ENCODE measurements around the gene VIL1. TPM values are rescaled to one million over a fixed set of nuclear protein-coding genes. Genes with fewer than 3 reads are reported as not detected.
A peak's percentile ranks its signal among the peaks of the same experiment; 100 is the strongest.

The VIL1 gene
- total RNA-seq, 1 experiment from 2014 or later: 0.49 TPM

DNA sequence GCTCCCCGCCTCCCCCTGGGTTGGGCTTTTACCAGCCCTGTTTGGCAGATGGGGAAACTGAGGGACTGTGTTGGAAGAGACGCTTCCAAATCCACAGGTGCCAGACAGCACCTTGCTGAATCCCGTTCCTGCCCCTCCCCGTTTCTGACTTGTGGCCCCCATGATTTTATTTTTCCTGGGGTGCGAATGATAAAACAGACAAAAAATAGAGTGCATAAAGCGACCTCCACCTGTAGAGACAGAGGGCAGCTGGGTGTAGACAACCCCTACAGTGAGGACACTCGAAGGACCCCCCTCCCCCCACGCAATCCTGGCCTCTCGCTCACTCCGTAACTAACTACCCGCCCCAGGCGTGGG, 21.5 kb upstream of the VIL1 start:
- Histone ChIP-seq H3K79me2 (ENCODE audit: insufficient read depth, low read length) (peaks cover 36% of the 10 kb centered on the region), H3K36me3 (ENCODE audit: control insufficient read depth in 1 of 2, insufficient read depth in 2 of 2, low read length in 2 of 2) (peaks cover under 1 to 8% of the 10 kb centered on the region in 2 experiments; a peak in 2 of 4 replicates), H3K27ac (ENCODE audit: low read depth, low read length) (peak overlapping the region; percentile 99), H2AFZ (ENCODE audit: low read depth, low read length, poor library complexity, severe bottlenecking) (no peak overlapping the region), H3K9ac (ENCODE audit: low read length) (peak overlapping the region; percentile 92), H3K9me2 (ENCODE audit: insufficient read depth) (no peaks in the 10 kb centered on the region), H3K9me3 (ENCODE audit: control insufficient read depth in 1 of 2, insufficient read depth in 1 of 2, low read depth in 1 of 2, low read length in 2 of 2) (no peaks in the 10 kb centered on the region), H3K4me1 (ENCODE audit: control insufficient read depth in 1 of 2, insufficient read depth in 2 of 2, low read length in 2 of 2) (peaks cover 28 to 62% of the 10 kb centered on the region in 2 experiments), H3K4me2 (ENCODE audit: low read length) (peak overlapping the region; percentile 90), H3K4me3 (replicated peaks in 1 of 2; ENCODE audit: low read depth in 1 of 2, low read length in 2 of 2) (peak overlapping the region; percentile 63 to 85), H3K27me3 (ENCODE audit: insufficient read depth, low read length) (no peaks in the 10 kb centered on the region), H4K20me1 (ENCODE audit: insufficient read depth) (no peaks in the 10 kb centered on the region)
- intact Hi-C loops (cut with micrococcal nuclease): loop anchor here (2.0 kb wide), 1 partner anchor 105 kb away; the partner anchor contains the start of gene TMBIM1
- BruUV-seq (replicated peaks): TSS peak; percentile 77
- ATAC-seq: no peak
- ChIA-PET RAD21 (ENCODE audit: low non-redundant PET in 1 of 2, low total read pairs in 2 of 2, uncharacterized antibody in 2 of 2, unreplicated experiment in 2 of 2) (no interaction called here), POLR2A (interaction anchor here (1.3 kb wide), 1 partner anchor 111 kb away, joined by 3 read pairs; no protein-coding TSS in a partner anchor), CTCF (interaction anchor here (0.8 to 2.6 kb wide), 2 partner anchors 126 to 450 kb away, joined by 4 to 22 read pairs; partner anchors contain the start of genes AAMP and PNKD)
- no peak for DNase-seq (ENCODE audit: low read depth, low spot score)
- TF ChIP-seq, protein P1, sequence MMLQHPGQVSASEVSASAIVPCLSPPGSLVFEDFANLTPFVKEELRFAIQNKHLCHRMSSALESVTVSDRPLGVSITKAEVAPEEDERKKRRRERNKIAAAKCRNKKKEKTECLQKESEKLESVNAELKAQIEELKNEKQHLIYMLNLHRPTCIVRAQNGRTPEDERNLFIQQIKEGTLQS (IDR thresholded peaks at IDR 0.05): no peak
- TF ChIP-seq, protein P2, sequence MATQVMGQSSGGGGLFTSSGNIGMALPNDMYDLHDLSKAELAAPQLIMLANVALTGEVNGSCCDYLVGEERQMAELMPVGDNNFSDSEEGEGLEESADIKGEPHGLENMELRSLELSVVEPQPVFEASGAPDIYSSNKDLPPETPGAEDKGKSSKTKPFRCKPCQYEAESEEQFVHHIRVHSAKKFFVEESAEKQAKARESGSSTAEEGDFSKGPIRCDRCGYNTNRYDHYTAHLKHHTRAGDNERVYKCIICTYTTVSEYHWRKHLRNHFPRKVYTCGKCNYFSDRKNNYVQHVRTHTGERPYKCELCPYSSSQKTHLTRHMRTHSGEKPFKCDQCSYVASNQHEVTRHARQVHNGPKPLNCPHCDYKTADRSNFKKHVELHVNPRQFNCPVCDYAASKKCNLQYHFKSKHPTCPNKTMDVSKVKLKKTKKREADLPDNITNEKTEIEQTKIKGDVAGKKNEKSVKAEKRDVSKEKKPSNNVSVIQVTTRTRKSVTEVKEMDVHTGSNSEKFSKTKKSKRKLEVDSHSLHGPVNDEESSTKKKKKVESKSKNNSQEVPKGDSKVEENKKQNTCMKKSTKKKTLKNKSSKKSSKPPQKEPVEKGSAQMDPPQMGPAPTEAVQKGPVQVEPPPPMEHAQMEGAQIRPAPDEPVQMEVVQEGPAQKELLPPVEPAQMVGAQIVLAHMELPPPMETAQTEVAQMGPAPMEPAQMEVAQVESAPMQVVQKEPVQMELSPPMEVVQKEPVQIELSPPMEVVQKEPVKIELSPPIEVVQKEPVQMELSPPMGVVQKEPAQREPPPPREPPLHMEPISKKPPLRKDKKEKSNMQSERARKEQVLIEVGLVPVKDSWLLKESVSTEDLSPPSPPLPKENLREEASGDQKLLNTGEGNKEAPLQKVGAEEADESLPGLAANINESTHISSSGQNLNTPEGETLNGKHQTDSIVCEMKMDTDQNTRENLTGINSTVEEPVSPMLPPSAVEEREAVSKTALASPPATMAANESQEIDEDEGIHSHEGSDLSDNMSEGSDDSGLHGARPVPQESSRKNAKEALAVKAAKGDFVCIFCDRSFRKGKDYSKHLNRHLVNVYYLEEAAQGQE (IDR thresholded peaks at IDR 0.05; ENCODE audit: low read depth): no peak
- TF ChIP-seq, protein P3, sequence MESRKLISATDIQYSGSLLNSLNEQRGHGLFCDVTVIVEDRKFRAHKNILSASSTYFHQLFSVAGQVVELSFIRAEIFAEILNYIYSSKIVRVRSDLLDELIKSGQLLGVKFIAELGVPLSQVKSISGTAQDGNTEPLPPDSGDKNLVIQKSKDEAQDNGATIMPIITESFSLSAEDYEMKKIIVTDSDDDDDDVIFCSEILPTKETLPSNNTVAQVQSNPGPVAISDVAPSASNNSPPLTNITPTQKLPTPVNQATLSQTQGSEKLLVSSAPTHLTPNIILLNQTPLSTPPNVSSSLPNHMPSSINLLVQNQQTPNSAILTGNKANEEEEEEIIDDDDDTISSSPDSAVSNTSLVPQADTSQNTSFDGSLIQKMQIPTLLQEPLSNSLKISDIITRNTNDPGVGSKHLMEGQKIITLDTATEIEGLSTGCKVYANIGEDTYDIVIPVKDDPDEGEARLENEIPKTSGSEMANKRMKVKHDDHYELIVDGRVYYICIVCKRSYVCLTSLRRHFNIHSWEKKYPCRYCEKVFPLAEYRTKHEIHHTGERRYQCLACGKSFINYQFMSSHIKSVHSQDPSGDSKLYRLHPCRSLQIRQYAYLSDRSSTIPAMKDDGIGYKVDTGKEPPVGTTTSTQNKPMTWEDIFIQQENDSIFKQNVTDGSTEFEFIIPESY (IDR thresholded peaks at IDR 0.05; ENCODE audit: extremely low read depth, insufficient replicate concordance, low read length): no peak
- no peak for TF ChIP-seq TCF7L2 (IDR thresholded peaks at IDR 0.05; ENCODE audit: borderline replicate concordance, extremely low read depth, insufficient read depth, insufficient read length)
- no peak for TF ChIP-seq ZNF274 (IDR thresholded peaks at IDR 0.05; ENCODE audit: low read depth, low read length)
- no peak for TF ChIP-seq RAD21 (IDR thresholded peaks at IDR 0.05; ENCODE audit: low read depth)
- TF ChIP-seq FOSL1 (IDR thresholded peaks at IDR 0.05; ENCODE audit: low read depth): no peak
- TF ChIP-seq EZH2 (IDR thresholded peaks at IDR 0.05): no peak
- TF ChIP-seq, protein P4, sequence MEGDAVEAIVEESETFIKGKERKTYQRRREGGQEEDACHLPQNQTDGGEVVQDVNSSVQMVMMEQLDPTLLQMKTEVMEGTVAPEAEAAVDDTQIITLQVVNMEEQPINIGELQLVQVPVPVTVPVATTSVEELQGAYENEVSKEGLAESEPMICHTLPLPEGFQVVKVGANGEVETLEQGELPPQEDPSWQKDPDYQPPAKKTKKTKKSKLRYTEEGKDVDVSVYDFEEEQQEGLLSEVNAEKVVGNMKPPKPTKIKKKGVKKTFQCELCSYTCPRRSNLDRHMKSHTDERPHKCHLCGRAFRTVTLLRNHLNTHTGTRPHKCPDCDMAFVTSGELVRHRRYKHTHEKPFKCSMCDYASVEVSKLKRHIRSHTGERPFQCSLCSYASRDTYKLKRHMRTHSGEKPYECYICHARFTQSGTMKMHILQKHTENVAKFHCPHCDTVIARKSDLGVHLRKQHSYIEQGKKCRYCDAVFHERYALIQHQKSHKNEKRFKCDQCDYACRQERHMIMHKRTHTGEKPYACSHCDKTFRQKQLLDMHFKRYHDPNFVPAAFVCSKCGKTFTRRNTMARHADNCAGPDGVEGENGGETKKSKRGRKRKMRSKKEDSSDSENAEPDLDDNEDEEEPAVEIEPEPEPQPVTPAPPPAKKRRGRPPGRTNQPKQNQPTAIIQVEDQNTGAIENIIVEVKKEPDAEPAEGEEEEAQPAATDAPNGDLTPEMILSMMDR (IDR thresholded peaks at IDR 0.05 in 2 of 3, conservative IDR thresholded peaks at IDR 0.05 in 1 of 3; ENCODE audit: borderline replicate concordance in 1 of 3, insufficient read depth in 1 of 3, low read depth in 2 of 3, low read length in 2 of 3): no peak
- no peak for TF ChIP-seq CEBPB (IDR thresholded peaks at IDR 0.05; ENCODE audit: low read depth)
- no peak for TF ChIP-seq EGR1 (IDR thresholded peaks at IDR 0.05; ENCODE audit: low read depth)
- no peak for TF ChIP-seq SP1 (IDR thresholded peaks at IDR 0.05; ENCODE audit: low read depth)
- TF ChIP-seq JUND (IDR thresholded peaks at IDR 0.05): no peak
- TF ChIP-seq EZH2phosphoT487 (IDR thresholded peaks at IDR 0.05; ENCODE audit: borderline replicate concordance): no peak
- TF ChIP-seq YY1 (IDR thresholded peaks at IDR 0.05; ENCODE audit: extremely low read depth, insufficient replicate concordance, low read depth, low read length): no peak
- no peak for TF ChIP-seq SRF (IDR thresholded peaks at IDR 0.05; ENCODE audit: low read depth)
- no peak for TF ChIP-seq CBX3 (IDR thresholded peaks at IDR 0.05; ENCODE audit: low read depth)
